OCI-LY1 (cell line): ENCODE measurements around the gene KRT1.

Source experiments
- EZH2 ChIP-seq: fragments of 200-600 bp; sonication (generic), shearing (Covaris generic); IDR thresholded peaks from 2 replicates; pipeline ENCODE4 v1.8.0; 2017; ENCODE audit warnings: borderline replicate concordance, mixed run types, mild to moderate bottlenecking, antibody characterized with exemption, low read length, moderate library complexity, mixed read lengths
- TF ChIP-seq, protein P1 (sequence below): fragments of 200-600 bp; sonication (generic), shearing (Covaris generic); IDR thresholded peaks from 2 replicates; pipeline ENCODE4 v1.5.1; 2017; ENCODE audit warnings: mild to moderate bottlenecking, antibody characterized with exemption, low read length, moderate library complexity, mixed read lengths

DNA sequence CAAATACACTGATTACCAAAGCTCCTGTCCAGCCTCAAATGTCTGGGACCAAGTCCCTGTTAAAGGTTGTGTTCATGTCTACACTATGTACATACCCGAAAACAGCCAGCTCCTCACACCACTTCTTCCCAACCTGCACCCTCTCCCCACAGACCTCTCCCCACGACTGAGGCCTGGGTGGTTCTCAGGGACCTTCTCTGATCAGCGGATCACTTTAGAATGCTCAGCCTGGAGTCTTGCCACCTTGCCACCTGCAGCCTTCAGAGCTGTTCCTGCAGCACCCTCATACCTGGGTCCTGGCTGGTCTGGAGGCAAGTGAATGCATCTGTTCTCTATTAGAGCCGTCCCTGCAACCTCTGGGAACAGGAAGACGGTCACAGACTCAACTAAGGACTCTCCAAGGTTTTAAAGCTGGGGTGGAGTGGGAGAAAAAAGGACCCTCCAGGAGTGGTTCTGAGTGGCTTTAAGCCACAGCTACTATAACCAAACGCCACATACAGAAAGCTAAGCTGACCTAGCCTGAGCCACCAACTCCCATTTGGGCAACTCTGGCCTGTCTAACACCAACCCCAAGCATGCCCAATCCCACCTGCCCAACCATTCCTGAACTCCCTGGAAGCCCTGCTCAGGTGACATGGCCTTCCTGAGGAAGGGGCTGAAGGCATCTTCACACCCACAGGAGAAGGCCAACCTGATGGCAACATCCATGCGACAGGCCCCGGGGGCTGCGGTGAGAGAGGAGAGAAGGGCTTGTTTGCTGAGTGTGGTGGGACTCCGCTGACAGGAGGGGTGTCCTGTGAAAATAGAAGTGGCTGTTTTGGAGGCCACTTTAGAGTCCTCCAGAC, 36.8 kb downstream of the KRT1 start:
- TF ChIP-seq, protein P1, sequence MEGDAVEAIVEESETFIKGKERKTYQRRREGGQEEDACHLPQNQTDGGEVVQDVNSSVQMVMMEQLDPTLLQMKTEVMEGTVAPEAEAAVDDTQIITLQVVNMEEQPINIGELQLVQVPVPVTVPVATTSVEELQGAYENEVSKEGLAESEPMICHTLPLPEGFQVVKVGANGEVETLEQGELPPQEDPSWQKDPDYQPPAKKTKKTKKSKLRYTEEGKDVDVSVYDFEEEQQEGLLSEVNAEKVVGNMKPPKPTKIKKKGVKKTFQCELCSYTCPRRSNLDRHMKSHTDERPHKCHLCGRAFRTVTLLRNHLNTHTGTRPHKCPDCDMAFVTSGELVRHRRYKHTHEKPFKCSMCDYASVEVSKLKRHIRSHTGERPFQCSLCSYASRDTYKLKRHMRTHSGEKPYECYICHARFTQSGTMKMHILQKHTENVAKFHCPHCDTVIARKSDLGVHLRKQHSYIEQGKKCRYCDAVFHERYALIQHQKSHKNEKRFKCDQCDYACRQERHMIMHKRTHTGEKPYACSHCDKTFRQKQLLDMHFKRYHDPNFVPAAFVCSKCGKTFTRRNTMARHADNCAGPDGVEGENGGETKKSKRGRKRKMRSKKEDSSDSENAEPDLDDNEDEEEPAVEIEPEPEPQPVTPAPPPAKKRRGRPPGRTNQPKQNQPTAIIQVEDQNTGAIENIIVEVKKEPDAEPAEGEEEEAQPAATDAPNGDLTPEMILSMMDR, result no peak
- TF ChIP-seq EZH2, result no peak
